ENCODE results near the gene KIF24.
"Not testable (repeated sequence)": the region's sequence is repeated elsewhere in the genome, so short reads cannot be mapped to it uniquely, and the experiment has no call there.

KIF24 gene

GRCh38 chr9:34328987-34329832, at the start of gene KIF24, which contains the start of gene NUDT2:
KIF24 (minus strand) TSS chr9:34329268; CDS start chr9:34311346, 17,922 bp downstream.
NUDT2 (plus strand) TSS chr9:34329569; CDS start chr9:34339040, 9,471 bp downstream.
- peak; percentile 84 to 92 (median 90) for DNase-seq (ENCODE audit: low read depth in 4 of 4, low spot score in 1 of 4)

- no peak for DNase-seq (ENCODE audit: low read depth in 4 of 4, low spot score in 1 of 4)
Observed at GRCh38 chr9:34378376-34379060, 49.5 kb upstream of the KIF24 start.

- no peak for DNase-seq (ENCODE audit: low read depth in 4 of 4, low spot score in 1 of 4)
Observed at GRCh38 chr9:34377404-34377746, 48.3 kb upstream of the KIF24 start.

GRCh38 chr9:34376596-34377403, 47.7 kb upstream of the KIF24 start, which contains the start of gene MYORG:
MYORG (minus strand) TSS chr9:34376898; CDS start chr9:34372943, 3,955 bp downstream.
- peak; percentile 85 to 96 (median 90) for DNase-seq (ENCODE audit: low read depth in 4 of 4, low spot score in 1 of 4)

- no peak for DNase-seq (ENCODE audit: low read depth in 4 of 4, low spot score in 1 of 4)
Observed at GRCh38 chr9:34375901-34376595, 47.0 kb upstream of the KIF24 start.

- no peak for DNase-seq (ENCODE audit: low read depth in 4 of 4, low spot score in 1 of 4)
Observed at GRCh38 chr9:34374905-34375552, 46.0 kb upstream of the KIF24 start.

GRCh38 chr9:34374339-34374738, 45.3 kb upstream of the KIF24 start:
- DNase-seq (ENCODE audit: low read depth in 4 of 4, low spot score in 1 of 4) = no peak

- no peak for DNase-seq (ENCODE audit: low read depth in 4 of 4, low spot score in 1 of 4)
Observed at GRCh38 chr9:34373749-34374148, 44.7 kb upstream of the KIF24 start.

GRCh38 chr9:34372467-34373011, 43.5 kb upstream of the KIF24 start:
- no peak for DNase-seq (ENCODE audit: low read depth in 4 of 4, low spot score in 1 of 4)

GRCh38 chr9:34371886-34372466, 42.9 kb upstream of the KIF24 start:
- DNase-seq (ENCODE audit: low read depth in 4 of 4, low spot score in 1 of 4) = no peak

- DNase-seq (ENCODE audit: low read depth in 4 of 4, low spot score in 1 of 4) = no peak
Observed at GRCh38 chr9:34370970-34371880, 42.2 kb upstream of the KIF24 start.

- no peak for DNase-seq (ENCODE audit: low read depth in 4 of 4, low spot score in 1 of 4)
Observed at GRCh38 chr9:34370335-34370969, 41.4 kb upstream of the KIF24 start.

- DNase-seq (ENCODE audit: low read depth in 4 of 4, low spot score in 1 of 4) = no peak
Observed at GRCh38 chr9:34369636-34370035, 40.6 kb upstream of the KIF24 start.

GRCh38 chr9:34368796-34369195, 39.7 kb upstream of the KIF24 start:
- not testable (repeated sequence) for DNase-seq (ENCODE audit: low read depth in 4 of 4, low spot score in 1 of 4)

- DNase-seq (ENCODE audit: low read depth in 4 of 4, low spot score in 1 of 4) = not testable (repeated sequence)
Observed at GRCh38 chr9:34367751-34368410, 38.8 kb upstream of the KIF24 start.

- DNase-seq (ENCODE audit: low read depth in 4 of 4, low spot score in 1 of 4) = no peak
Observed at GRCh38 chr9:34366365-34366764, 37.3 kb upstream of the KIF24 start.

GRCh38 chr9:34365282-34365681, 36.2 kb upstream of the KIF24 start:
- no peak for DNase-seq (ENCODE audit: low read depth in 4 of 4, low spot score in 1 of 4)
